NOMO-1 treated with dmso at 0.1 percent for 144 hours (cell line): ENCODE data around the gene RPS23.
A peak's percentile ranks its signal among the peaks of the same experiment; 100 is the strongest.

Experiments
- DNase-seq: peaks from one replicate; lab custom pipeline; 2025; ENCODE audit not compliant: unreplicated experiment; lab: John Stamatoyannopoulos, UW

RPS23 gene

GRCh38 chr5:82246960-82247574, 31.1 kb downstream of the RPS23 start:
- no peak for DNase-seq

- DNase-seq = no peak
Observed at GRCh38 chr5:82244854-82245635, 33.1 kb downstream of the RPS23 start.

GRCh38 chr5:82244151-82244550, 34.0 kb downstream of the RPS23 start:
- DNase-seq = no peak

- DNase-seq = no peak
Observed at GRCh38 chr5:82234885-82235284, 43.3 kb downstream of the RPS23 start.

GRCh38 chr5:82225525-82226172, 52.5 kb downstream of the RPS23 start:
- peak; percentile 51 for DNase-seq
